AG20443 (cell line): ENCODE data around the gene KLF2.

ENCODE experiments used
- DNase-seq: peaks from one replicate; pipeline ENCODE4 v3.0.0; 2012; ENCODE audit warnings: low spot score, mixed read lengths

Gene KLF2

DNA sequence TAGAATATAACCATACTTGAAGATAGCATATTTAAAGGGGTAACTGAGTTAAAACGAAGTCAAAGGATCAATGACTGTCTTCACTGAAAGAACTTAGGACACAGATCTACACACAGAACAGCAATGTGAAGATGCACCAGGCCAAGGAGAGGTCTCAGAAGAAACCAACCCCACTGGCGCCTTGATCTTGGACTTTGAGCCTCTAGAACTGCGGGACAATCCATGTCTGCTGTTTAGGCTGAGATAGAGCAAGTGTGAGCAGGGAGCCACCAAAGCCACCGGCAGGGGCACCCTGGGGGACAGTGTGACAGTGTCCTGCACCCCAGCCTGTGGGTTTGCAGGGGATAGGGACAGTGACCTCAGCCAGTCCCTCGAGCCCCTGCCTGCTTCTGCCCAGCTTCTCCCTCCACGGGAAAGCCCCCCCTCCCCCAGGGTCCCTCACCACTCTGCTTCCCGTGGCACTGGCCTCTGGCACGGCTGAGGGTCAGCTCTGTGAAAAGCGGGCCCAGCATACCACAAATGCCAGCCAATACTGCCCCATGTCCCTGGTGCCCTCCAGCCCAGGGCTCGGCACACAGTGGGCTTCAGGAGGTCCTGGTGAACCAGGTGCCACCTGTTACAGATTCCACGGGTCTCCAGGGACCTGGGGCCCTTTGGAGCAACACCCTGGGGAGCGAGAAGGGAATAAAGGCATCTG lies 40.8 kb downstream of the KLF2 start:
- no peak for DNase-seq

DNA sequence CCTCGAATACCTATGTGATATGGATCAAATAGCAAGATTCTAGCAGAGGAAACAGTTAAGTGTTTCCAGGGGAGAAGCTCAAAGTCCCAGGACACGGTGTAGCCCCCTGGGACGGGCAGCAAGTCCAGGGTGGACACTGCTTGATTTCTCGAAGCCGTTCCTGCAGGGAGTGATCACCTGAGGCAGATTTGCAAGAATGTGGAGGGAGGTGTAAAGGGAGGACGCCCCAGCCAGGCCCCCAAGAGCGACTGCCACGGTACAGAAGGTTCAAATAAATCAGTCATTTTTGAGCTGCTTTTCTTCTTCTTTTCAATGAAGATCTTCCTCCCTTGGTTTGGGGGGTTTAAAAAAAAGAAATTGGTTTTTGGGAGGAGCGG lies 41.4 kb downstream of the KLF2 start:
- DNase-seq, result no peak

GRCh38 chr19:16366433-16367260 lies 42.0 kb downstream of the KLF2 start:
- no peak for DNase-seq

- no peak for DNase-seq
Measured at GRCh38 chr19:16367261-16367683, 42.6 kb downstream of the KLF2 start.

- no peak for DNase-seq
Measured at GRCh38 chr19:16368385-16369305, 44.0 kb downstream of the KLF2 start.

DNA sequence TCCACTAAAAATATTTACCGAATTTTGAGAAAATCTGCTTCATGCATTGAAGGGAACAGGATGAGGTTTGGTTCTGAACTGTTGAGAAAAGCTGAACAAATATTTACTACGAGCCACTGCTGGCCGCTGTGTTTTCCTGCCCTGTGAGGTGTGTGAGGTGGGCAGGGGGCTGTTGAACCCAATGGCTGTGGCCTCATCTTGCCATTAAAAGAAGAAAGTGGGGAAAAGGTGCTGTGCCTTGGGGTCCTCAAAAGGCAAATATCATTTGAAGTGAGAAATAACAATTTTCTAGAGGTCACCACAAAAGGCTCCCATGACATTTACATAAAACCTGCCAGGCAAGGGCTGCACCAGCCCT lies 44.7 kb downstream of the KLF2 start:
- no peak for DNase-seq

DNA sequence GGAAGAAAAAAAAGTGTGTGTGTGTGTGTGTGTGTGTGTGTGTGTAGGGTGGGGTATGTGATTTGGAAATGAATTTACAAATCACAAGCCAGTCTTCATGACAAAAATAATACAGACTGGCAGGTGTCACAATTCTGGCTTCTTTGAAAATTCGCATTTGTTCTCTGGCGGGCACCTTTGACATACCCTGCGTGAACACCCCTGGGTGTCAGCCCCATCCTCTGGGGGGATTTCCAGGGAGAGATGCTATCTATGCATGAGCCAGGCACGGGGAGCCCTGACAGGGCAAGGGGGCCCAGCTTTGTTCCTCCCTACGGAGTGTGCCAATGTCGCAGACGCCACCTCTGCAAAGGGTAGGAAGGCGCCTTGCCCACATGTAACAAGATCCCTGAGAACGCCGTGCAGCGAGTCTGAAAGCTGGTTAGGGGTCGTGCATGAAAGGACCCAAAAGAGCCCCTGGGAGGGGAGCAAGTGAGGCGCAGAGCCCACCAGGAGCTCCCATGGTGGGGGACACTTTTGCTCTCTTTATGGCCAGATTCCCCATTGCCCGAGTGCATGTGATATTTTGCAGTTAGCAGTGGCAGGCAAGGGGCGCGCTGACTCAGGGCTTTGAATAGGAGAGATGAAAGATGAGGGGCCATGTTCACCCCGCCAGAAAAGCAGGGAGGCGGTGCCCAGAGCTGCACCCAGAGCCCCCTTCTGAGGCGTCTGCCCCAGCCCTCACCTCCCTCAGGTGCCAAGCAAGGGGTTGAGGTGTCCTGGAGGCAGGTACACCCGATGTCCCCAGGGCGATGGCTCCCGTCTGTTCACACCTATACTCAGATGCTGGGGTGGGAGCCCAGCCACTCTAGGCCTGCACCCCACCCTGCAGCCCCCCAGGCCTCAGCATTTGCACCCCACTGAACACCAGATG lies 45.3 kb downstream of the KLF2 start:
- no peak for DNase-seq

DNA sequence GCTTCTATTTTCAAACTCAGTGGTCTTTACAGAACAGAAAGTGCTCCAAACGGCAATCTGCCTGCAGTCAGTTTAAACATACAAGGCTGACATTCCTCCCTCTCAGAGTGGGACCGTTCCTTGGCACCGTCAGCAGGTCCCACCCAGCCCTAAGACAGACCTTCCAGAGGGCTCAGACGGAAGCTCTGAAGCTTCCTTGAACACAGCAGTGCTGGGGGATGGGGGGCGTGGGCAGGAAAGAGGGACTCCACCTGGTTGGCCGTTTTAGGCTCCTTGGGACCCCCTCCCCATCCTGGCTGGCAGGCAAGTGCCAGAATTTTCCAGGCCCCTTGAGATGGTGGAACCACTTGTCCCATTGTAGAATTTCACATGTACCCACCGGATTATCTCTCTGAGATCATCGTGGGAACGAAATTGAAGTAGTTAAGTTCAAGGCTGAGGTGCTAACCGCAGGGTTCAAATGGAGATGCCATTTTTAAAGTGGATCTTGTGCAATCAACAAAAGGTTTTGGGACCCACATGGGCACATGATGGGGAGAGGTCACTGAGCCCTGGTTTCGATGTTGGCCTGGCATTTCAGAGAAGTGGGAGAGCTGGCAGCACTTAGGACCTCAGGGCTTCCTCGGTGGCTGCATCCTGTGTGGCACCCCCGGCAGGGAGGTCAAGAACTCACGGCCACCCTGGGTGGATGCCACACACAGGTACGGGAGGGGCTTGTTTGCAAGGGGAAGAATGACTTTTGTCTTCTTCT lies 46.2 kb downstream of the KLF2 start:
- no peak for DNase-seq

DNA sequence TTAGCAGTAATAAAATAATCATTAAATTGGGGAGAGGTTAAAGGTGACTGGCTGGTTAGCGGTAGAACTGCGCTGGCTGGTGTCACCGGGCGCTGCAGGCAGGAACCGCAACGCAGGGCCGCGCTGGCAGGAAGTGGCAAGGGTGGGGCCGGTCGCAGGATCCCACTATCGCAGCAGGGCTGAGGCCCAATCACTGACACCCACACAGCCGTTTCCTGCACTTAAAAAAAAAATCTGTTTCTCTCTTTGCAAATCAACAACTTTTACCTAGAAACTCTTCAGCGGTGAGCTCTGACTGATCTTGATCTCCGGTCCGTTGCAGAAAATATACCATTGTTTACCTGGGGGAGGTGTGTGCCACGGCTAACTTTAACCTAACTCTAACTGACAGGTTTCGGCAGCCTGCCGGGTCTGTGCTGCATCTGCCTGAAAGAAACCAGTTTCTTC lies 46.9 kb downstream of the KLF2 start:
- DNase-seq, result no peak

DNA sequence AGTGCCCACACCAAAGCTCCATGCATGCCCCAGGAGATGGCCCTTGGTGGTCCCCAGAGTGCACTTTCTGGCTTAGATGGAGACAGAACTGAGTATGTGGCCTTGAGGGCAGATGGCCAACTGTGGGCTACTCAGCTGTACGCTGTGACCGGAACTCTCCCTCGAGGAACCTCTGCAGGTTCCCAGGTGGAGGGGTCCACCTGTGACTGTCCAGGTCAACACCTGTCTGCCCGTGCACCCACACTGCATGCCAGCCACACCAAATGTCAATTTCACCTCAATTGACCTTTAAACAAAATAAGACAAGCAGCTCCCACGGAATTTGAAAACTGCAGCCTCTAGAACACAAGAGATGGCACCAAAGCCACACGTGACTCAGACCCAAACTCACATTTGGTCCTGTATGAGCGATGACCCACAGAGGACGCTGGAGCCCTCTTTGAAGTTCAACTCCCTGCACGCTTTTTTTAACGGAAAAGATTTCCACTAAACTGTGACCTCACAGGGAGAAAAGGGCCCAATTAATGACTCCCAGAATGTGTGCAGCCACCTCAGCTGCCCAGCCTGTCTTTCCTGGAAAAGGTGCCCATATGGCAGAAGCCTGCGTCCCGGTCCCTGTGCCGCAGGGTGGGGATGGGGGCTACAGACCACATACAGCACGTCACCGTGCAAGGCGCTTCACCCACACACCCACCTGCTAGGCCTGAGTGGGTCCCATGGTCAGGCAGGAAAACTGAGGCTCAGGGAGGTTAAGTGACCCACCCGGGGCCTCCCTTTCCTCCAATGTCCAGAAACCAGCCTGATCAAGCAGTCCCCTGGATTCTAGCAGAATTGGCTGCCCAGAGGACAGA lies 47.7 kb downstream of the KLF2 start:
- DNase-seq, result no peak

DNA sequence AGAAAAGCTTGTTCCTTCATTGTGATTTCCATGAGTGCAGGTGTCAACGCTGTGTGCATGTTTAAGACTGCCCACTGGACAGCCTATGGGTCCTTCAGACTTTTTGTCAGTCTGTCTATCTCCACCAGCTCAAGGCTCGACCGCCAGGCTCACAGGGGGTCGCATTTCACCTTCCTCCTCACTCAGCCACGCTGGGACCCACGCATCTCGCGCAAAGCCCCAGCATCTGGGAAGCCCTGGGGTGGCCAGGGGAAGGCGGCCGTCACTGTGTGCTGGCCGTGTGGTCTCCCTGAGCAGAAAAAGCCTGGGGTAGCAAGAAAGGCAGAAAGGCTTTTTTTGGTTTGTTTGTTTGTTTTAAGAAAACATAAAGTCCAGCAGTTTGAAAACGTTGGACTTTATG lies 48.5 kb downstream of the KLF2 start:
- no peak for DNase-seq

DNA sequence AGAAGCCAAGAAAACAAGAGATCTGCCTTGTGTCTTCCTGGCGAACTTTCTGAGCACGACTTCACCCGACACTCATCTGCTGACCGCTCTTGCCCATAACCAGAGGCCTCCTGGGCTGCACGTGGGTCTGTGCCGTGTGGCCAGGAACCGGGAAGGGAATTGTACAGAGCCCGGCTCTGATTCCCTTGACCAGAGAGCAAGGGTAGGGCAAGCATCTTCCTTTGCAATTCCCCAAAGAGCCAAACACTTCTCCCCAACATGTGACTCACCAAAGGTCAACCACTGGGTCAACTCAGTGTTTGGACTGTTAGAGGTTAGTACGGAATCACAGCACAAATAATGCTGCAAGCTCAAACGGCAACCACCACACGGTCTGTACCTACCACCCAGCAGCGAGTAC lies 48.9 kb downstream of the KLF2 start:
- DNase-seq, result no peak

DNA sequence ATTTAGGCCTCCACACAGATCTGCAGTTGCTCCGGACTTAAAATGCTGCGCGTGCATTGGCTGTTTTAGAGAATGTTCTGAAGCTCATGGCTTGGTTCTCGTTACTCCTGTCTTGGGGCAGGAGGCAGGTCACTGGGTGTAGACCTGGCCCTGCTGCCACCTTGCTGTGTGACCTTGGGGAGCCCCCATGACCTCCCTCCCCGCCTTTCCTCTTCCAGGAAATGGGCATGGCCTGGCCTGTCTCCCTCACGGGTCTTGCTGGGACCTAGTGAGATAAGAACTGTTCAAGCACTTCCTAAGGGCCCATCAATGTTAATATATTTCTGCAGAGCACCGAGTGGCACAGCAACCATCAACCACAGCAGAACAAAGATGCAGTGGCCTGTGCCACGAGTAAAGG lies 49.4 kb downstream of the KLF2 start:
- DNase-seq, result no peak

DNA sequence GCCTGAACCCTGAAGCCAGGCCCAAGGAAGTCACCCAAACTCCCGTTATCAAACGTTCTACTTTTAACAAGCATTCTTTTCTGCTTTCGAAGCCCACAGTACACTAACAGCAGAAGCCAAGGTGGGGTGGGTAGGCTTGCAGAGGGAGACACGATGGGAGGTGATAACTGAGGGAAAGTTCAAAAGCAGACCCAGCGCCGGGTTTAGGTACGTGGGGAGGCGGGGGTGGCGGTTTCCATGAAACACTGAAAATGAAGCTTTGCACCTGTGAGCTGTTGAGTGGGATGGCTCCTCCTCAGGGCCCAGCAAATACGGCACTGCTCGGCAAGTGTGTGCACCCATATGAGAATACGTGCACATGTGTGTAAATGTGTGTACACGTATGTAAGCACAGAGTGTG lies 49.8 kb downstream of the KLF2 start:
- DNase-seq, result no peak

DNA sequence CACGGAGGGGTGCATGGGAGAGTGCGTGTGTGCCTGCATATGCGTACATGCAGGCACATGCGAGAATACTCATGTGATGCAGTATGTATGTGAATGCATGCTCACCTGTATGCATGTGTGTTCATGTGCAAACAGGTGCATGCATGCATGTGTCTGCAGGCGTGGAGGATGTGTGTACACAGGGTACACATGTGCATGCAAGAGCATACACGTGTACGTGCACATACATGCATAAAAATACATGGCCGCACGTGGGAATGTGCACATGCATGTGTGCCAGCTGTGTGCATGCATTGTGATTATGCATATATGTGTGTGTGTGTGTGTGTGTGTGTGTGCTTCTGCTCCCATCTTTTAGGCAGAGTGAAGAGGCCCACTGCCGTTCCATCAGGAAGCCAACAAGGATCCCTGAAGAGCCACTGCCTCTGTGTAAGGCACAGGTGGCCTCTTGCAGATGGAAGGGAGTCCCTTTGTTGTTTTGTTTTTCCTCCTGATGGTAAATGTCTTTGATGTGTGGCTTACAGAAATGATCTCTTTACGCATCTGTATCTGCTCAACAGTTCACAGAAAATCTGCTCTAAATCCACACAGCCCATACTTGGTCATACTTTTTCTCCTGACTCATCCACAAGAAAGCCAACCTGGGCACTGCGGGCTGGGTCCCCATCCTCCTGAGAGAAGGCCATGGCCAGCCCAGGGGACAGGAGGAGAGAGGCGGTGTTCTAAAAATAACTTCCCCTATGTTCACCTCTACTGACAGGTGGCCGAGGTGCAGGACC lies 50.7 kb downstream of the KLF2 start:
- DNase-seq, result no peak

DNA sequence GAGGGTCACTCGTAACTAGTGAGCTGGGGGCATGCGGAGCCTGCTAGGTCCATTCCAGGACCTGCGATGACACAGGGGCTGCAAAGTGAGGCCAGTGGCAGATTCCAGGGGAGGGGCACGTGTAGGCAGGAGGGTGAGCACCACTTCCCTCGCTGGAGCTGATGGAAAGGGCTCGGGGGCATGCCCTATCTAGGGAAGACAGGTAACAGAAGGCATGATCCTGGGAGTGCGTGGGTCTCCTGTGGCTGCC lies 51.2 kb downstream of the KLF2 start:
- no peak for DNase-seq

GRCh38 chr19:16376241-16376640 lies 51.6 kb downstream of the KLF2 start:
- no peak for DNase-seq

DNA sequence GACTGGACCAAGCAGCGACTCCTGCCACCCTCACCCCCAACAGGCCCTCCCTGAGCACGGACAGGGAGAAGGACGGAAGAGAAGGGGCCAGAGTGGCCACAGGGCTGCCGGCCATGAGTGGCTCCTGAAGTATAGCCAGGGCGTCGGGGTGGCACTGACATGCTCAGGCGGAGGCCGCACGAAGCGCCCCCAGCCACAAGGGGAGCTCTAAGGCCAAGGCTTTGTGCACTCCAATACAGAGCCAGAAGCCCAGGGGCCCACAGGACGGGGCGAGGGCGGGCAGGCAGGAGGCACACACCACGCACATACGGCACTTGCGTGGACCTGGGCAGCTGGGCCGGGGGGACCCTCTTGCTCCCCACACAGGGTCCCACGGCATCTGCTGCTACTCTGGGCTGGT lies 52.0 kb downstream of the KLF2 start:
- peak; percentile 26 for DNase-seq

DNA sequence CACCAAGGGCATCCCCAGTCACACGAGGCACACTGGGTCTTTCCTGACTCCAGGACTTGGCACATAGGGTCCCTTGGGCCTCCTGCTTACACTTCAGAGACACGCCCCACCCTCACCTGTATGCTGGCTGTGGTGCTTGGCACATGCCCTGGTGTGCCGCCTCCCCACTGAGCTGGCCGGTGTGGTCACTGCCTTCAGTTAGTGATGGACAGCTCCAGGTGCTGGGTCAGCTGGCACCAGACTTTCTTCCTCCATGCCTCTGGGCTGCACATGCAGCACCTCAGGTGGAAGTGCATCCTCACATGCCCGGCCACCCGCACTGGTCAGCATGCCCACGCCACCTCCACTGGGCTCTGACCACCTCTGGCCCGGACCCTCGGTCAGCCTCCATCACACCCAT lies 52.9 kb downstream of the KLF2 start:
- DNase-seq, result no peak
